ENCODE measurements around the gene ACCS.

The ACCS gene

DNA sequence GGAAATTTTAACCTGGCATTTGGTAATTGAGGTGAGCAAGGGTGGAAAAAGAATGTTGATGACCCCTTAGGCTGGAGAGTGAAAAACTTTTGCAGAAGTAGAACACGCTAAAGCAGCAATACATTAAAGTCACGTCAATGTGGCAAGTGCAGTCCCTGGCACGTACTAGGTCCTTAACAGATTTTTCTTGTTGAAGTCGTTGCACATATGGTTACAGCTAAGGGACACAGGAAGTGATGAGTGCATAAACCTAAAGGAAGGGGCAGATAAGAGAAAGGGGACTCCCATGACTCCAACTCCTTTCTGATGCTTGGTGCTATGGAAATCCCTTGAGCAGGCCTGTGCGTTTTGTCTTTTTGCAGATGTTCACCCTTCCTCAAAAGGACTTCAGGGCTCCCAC is 1.2 kb downstream of the ACCS start:
- peak overlapping the region; percentile 79 for H3K4me3 ChIP-seq (ENCODE audit: control insufficient read depth, low read depth, low read length)
- no peak for TF ChIP-seq CTCF (IDR thresholded peaks at IDR 0.05; ENCODE audit: control insufficient read depth, insufficient read depth, low read depth, low read length, missing control alignments)
- DNase-seq (ENCODE audit: low read depth): no peak

DNA sequence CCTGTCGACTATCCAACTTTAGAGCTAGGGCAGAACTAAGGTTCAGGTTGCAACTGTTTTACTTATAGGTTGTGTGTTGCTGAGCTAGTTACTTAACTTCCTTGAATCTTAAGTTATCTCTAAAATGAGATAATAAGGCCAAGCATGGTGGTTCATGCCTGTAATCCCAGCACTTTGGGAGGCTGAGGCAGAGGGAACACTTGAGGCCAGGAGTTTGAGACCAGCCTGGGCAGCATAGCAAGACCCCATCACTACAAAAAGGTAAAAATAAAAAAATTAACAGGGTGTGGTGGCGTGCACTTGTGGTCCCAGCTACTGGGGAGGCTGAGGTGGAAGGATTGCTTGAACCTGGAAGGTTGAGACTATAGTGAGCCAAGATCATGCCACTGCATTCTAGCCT is 2.1 kb downstream of the ACCS start:
- DNase-seq (ENCODE audit: low read depth): no peak
- no peak for TF ChIP-seq CTCF (IDR thresholded peaks at IDR 0.05; ENCODE audit: control insufficient read depth, insufficient read depth, low read depth, low read length, missing control alignments)
- no peak overlapping the region for H3K4me3 ChIP-seq (ENCODE audit: control insufficient read depth, low read depth, low read length)

- no peak overlapping the region for H3K4me3 ChIP-seq (ENCODE audit: control insufficient read depth, low read depth, low read length)
- TF ChIP-seq CTCF (IDR thresholded peaks at IDR 0.05; ENCODE audit: control insufficient read depth, insufficient read depth, low read depth, low read length, missing control alignments): no peak
- no peak for DNase-seq (ENCODE audit: low read depth)
These were observed 5.1 kb downstream of the ACCS start for GRCh38 chr11:44071157-44071556.

DNA sequence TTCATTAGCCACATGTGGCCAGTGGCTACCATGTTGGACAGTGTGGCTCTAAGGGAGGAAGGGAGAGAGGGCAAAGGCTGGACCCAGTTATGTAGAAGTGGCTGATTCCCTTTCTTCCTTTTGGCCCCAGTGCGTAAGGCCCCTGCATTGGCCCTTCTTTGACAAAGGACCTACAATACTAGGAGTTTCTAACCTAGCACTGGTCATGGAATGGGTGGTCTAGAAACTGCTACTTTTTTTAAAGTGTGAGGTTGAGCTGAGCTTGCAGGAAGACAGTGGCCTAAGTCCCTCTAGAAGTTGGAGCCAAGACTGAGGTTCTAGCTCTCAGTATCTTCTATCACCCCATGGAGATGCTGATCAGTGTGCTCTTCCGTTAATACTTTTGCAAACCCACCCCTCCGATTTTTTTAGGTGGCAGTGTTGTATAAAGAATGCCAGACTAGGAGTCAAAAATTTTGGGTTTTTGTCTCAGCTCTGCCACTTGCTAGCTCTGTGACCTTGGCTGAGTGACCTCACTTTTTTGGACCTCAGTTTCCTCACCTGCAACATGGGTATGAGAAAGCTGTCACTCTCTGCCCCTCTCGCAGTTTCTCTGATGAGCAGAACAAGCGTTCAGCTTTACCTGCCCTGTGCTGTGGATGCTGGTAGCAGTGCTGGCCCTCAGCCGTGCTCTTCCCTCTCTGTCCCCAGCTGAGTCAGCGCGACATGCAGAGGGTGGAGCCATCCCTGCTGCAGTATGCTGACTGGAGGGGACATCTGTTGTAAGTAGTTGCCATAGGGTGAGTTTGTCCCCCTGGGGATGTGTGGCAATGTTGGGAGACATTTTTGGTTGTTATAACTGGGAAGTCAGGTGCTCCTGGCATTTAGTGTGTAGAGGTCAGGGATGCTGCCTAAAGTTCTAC is 6.9 kb downstream of the ACCS start:
- H3K4me3 ChIP-seq (ENCODE audit: control insufficient read depth, low read depth, low read length): no peak overlapping the region
- no peak for DNase-seq (ENCODE audit: low read depth)
- no peak for TF ChIP-seq CTCF (IDR thresholded peaks at IDR 0.05; ENCODE audit: control insufficient read depth, insufficient read depth, low read depth, low read length, missing control alignments)

DNA sequence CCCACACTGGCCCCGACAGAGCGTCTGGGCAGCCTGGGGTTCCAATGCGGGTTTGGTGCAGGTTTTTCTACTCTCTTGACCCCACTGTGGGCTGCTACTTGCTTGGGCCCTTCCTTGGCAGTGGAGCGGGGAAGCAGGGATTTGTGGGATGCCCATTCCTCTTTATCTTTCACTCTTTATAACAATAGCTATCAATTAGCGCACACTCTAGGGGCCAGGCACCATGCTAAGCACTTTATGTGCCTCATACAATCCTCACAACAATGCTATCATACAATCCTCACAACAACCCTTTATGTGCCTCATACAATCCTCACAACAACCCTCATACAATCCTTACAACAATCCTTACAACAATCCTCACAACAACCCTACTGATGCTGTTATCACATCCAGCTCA is 12.7 kb downstream of the ACCS start:
- no peak overlapping the region for H3K4me3 ChIP-seq (ENCODE audit: control insufficient read depth, low read depth, low read length)
- no peak for DNase-seq (ENCODE audit: low read depth)
- no peak for TF ChIP-seq CTCF (IDR thresholded peaks at IDR 0.05; ENCODE audit: control insufficient read depth, insufficient read depth, low read depth, low read length, missing control alignments)

DNA sequence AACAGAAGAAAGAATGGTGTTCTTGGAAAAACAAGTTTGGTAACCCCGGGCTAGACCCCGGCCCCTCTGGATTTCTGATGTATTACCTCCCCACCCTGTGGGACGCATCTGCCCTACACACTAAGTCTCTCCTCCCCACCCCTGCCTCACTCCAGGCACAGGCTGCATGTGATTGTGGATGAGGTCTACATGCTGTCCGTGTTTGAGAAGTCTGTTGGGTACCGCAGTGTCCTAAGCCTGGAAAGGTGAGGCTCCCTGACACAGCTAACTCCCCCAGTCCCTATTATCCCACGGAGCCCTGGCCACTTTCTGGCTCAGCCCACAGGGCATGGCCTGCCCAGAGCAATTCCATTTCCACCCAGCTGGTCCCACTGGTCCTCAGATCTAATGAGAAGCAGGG is 13.3 kb downstream of the ACCS start:
- DNase-seq (ENCODE audit: low read depth): no peak
- no peak for TF ChIP-seq CTCF (IDR thresholded peaks at IDR 0.05; ENCODE audit: control insufficient read depth, insufficient read depth, low read depth, low read length, missing control alignments)
- H3K4me3 ChIP-seq (ENCODE audit: control insufficient read depth, low read depth, low read length): no peak overlapping the region
